NCI-H128 (cell line): ENCODE measurements around the gene MIB1.
A peak's percentile ranks its signal among the peaks of the same experiment; 100 is the strongest.
"Not testable (repeated sequence)": the region's sequence is repeated elsewhere in the genome, so short reads cannot be mapped to it uniquely, and the experiment has no call there.

Experiments
- DNase-seq: peaks from one replicate; lab custom pipeline; 2025; ENCODE audit not compliant: unreplicated experiment; lab: John Stamatoyannopoulos, UW

Gene MIB1

GRCh38 chr18:21740538-21741311 lies at the start of gene MIB1:
Gene MIB1, plus strand, starts transcription at chr18:21740792. Its CDS starts 792 bp downstream, at chr18:21741584.
- DNase-seq: peak; percentile 100

- no peak for DNase-seq
Measured at GRCh38 chr18:21693322-21693721, 47.3 kb upstream of the MIB1 start.

GRCh38 chr18:21700528-21701075 lies 40.0 kb upstream of the MIB1 start:
- no peak for DNase-seq

- no peak for DNase-seq
Measured at GRCh38 chr18:21701621-21702020, 39.0 kb upstream of the MIB1 start.

GRCh38 chr18:21702602-21703001 lies 38.0 kb upstream of the MIB1 start:
- DNase-seq: no peak

GRCh38 chr18:21703241-21703820 lies 37.3 kb upstream of the MIB1 start:
- no peak for DNase-seq

GRCh38 chr18:21704603-21705364 lies 35.8 kb upstream of the MIB1 start, which contains the start of gene ABHD3:
Gene ABHD3, minus strand, starts transcription at chr18:21704774. Its CDS starts 109 bp downstream, at chr18:21704665.
- DNase-seq: peak; percentile 96

- DNase-seq: no peak
Measured at GRCh38 chr18:21706386-21706865, 34.2 kb upstream of the MIB1 start.

GRCh38 chr18:21707130-21707529 lies 33.5 kb upstream of the MIB1 start:
- not testable (repeated sequence) for DNase-seq

GRCh38 chr18:21714474-21714873 lies 26.1 kb upstream of the MIB1 start:
- DNase-seq: no peak

GRCh38 chr18:21722687-21723086 lies 17.9 kb upstream of the MIB1 start:
- DNase-seq: no peak

- DNase-seq: no peak
Measured at GRCh38 chr18:21725201-21725600, 15.4 kb upstream of the MIB1 start.

GRCh38 chr18:21727702-21728101 lies 12.9 kb upstream of the MIB1 start:
- DNase-seq: no peak

GRCh38 chr18:21733011-21733410 lies 7.6 kb upstream of the MIB1 start:
- DNase-seq: no peak

GRCh38 chr18:21735452-21736015 lies 5.1 kb upstream of the MIB1 start:
- DNase-seq: no peak

- DNase-seq: not testable (repeated sequence)
Measured at GRCh38 chr18:21736926-21737325, 3.7 kb upstream of the MIB1 start.

GRCh38 chr18:21739604-21740537 lies 721 bp upstream of the MIB1 start:
- no peak for DNase-seq

GRCh38 chr18:21741312-21741561 lies 645 bp downstream of the MIB1 start:
- DNase-seq: no peak

GRCh38 chr18:21741562-21742314 lies 1.1 kb downstream of the MIB1 start:
- no peak for DNase-seq

GRCh38 chr18:21742315-21742687 lies 1.7 kb downstream of the MIB1 start:
- no peak for DNase-seq
